Measurements from ENCODE around the gene SGCB. TPM values are rescaled to one million over a fixed set of nuclear protein-coding genes. Genes with fewer than 3 reads are reported as not detected.

SGCB gene

Small RNA genes within 50 kb of the gene (small RNA-seq; reads per million reads assigned to genes)
- gene AC104784.1 (ENCODE audit: insufficient read depth) = not detected

Data from neuronal stem cell (in vitro differentiated cells).